CD4-positive, alpha-beta T cell treated with Interleukin-17A for 1 hour (primary cell): ENCODE data around the gene GALNT9.

Experiments used
- DNase-seq: peaks from one replicate; pipeline ENCODE4 v3.0.0-alpha.2; 2020

GALNT9 gene

GRCh38 chr12:132178801-132179401, 150.5 kb downstream of the GALNT9 start:
- peak; percentile 38 for DNase-seq

GRCh38 chr12:132178316-132178715, 151.1 kb downstream of the GALNT9 start:
- no peak for DNase-seq

GRCh38 chr12:132176920-132177551, 152.4 kb downstream of the GALNT9 start:
- no peak for DNase-seq

- no peak for DNase-seq
Observed at GRCh38 chr12:132176385-132176919, 152.9 kb downstream of the GALNT9 start.

GRCh38 chr12:132175496-132176384, 153.6 kb downstream of the GALNT9 start:
- no peak for DNase-seq

- DNase-seq: no peak
Observed at GRCh38 chr12:132174839-132175490, 154.4 kb downstream of the GALNT9 start.

GRCh38 chr12:132174015-132174838, 155.2 kb downstream of the GALNT9 start:
- no peak for DNase-seq

- DNase-seq: no peak
Observed at GRCh38 chr12:132173135-132174014, 156.0 kb downstream of the GALNT9 start.

GRCh38 chr12:132172619-132173018, 156.8 kb downstream of the GALNT9 start:
- DNase-seq: no peak

- DNase-seq: no peak
Observed at GRCh38 chr12:132171968-132172521, 157.3 kb downstream of the GALNT9 start.

- DNase-seq: no peak
Observed at GRCh38 chr12:132171293-132171967, 158.0 kb downstream of the GALNT9 start.

GRCh38 chr12:132170637-132171292, 158.6 kb downstream of the GALNT9 start:
- no peak for DNase-seq

- DNase-seq: no peak
Observed at GRCh38 chr12:132170094-132170636, 159.2 kb downstream of the GALNT9 start.

- DNase-seq: no peak
Observed at GRCh38 chr12:132169376-132169775, 160.0 kb downstream of the GALNT9 start.

- DNase-seq: no peak
Observed at GRCh38 chr12:132168311-132169031, 160.9 kb downstream of the GALNT9 start.

GRCh38 chr12:132167611-132168310, 161.6 kb downstream of the GALNT9 start:
- DNase-seq: no peak

GRCh38 chr12:132166801-132167591, 162.4 kb downstream of the GALNT9 start:
- no peak for DNase-seq
